NCI-H1092 (cell line): ENCODE measurements around the gene TNS4.

Experiments used
- DNase-seq: peaks from one replicate; lab custom pipeline; 2025; lab: John Stamatoyannopoulos, UW

Gene TNS4

DNA sequence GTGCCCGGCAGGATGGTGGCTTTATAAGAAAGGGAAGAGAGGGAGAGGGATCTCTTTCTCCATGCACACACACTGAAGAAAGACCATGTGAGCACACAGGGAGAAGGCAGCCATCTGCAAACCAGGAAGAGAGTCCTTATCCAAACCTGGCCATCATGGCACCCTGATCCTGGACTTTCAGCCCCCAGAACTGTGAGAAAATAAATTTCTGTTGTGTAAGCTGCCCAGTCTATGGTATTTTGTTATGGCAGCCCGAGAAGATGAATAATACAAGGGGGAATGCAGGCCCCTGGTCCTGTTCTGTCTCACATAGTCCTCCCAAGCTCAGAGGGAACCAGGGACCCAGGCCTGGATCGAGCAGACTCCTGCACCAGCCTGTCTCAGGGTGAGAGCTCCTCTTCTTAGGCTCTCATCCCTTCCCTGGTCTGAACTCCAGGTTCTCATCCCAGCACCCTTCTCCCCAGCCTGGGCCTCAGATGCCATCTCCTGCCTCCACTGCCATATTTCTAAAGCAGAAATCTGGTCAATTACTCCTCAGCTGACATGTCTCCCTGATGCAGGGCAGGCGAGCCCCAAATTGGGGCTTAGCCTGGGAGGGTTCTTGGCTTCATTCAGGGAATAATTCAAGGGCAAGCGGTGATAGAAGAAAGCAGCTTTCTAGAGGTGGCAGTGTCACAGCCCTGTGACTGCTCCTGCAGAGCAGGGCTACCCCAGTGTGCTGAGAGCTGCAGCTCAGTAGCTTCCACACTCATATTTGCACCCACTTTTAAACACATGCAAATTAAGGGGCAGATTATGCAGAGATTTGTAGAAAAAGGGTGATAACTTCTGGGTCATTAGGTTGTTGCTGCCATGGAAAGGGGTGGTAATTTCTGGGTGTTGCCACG is 29.3 kb downstream of the TNS4 start:
- no peak for DNase-seq

DNA sequence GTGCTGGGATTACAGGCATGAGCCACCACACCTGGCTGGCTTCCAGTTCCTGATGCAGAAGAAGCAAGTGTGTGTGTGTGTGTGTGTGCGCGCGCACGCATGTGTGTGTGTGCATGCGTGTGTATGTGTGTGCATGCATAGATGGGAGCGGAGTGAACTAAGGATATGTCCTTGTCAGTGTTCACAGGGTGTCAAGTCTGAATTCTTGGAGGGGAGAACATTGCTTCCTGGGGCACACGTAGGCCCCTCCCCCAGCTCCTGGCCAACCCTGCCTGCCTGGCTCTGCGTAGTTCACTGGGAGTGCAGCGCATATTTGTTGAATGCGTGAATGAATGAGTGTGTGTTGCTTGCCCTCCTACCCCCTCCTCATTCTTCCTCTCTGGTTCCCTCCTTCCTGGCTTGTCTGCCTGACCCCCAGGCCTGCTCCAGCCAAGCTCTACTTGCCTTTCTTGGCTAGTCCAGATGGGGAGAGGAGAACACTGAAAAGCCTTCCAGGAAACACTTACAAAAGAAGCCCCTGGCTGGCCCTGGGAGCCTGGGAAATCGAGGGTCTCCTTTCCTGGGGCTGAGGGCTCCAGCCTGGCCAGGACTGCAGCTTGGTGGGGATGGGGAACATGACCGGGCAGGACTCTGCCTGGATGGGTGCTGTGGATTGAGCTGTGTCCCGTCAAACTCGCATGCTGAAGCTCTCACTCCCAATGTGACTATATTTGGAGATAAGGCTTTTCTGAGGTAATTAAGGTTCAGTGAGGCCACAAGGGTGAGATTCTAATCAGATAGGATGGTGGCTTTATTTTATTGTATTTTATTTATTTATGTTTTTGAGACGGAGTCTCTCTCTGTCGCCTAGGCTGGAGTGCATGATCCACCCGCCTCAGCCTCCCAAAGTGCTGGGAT is 30.2 kb downstream of the TNS4 start:
- no peak for DNase-seq

DNA sequence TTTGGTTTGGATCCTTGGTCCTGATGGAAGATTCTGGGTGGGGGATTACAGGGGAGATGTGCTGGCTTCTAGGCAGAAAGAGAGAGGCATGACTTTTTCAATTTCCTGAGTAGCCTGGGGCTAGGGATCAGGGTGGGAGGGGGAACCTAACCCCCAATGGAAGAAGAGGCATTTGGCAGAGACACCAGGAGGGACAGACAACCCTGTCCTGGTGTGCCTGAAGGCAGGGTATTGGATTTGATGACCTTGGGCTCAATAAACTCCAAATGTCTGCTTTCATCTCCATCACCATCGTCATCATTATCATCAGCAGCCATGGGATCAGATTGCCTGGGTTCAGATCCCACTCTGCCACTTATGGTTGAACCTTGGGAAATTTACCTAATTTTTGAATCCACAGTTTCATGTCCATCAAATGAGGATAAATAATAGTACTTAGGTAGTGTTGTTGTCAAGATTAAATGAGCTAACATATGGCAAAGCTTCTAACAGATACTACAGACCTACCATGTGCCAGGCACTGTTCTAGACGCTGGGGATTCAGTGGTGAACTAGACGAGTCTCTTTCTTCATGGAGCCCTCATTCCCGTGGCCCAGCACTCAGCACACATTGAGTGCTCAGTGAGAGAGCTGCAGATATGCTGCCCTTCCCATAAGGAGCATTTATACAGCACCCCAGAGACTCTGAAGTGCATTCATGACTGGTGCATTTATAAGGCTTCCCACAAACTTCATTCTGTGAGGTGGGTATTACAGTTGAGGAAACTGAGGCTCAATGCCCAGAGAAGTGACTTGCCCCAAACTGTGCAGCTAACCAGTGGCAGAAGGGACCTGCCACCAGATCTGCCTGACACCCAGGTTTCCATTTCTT is 31.4 kb downstream of the TNS4 start:
- no peak for DNase-seq

DNA sequence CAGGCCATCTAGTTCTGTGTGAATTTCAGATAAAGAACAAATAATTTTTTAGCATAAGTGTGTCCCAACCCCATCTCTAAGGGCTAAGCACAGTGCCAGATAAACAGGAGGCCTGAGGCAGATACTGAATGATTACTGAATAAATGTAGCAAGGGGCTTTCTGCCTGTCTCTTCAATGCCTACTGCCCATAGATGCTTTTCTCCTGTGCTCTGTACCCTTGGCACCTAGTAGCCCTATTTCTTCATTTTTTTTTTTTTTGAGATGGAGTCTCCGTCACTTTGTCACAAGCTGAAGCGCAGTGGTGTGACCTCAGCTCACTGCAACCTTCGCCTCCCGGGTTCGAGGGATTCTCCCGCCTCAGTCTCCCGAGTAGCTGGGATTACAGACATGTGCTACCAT is 32.9 kb downstream of the TNS4 start:
- DNase-seq = no peak

DNA sequence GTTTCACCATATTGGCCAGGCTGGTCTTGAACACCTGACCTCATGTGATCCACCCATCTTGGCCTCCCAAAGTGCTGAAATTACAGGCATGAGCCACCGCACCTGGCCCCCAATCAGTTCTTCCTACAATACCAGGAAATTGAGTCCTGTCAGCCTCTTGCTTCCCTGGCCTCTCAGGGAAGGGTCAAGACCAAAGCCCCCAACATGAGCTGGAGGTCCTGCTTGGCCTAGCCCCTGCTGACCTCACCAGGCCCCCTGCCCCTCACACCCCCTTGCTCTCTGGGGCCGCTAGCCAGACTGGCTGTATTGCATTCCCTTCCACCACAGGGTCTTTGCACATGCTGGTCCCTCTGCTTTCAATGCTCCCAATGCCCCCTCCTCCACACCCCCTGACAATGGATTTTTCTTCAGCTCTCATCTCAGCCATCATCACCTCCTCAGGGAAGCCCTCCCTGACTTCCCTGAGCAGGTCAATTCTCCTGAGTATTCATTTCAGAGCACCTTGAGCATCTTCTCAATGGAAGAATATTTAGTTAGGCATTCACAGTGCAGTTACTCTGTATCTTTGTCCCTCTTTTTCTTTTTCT is 34.0 kb downstream of the TNS4 start:
- no peak for DNase-seq

DNA sequence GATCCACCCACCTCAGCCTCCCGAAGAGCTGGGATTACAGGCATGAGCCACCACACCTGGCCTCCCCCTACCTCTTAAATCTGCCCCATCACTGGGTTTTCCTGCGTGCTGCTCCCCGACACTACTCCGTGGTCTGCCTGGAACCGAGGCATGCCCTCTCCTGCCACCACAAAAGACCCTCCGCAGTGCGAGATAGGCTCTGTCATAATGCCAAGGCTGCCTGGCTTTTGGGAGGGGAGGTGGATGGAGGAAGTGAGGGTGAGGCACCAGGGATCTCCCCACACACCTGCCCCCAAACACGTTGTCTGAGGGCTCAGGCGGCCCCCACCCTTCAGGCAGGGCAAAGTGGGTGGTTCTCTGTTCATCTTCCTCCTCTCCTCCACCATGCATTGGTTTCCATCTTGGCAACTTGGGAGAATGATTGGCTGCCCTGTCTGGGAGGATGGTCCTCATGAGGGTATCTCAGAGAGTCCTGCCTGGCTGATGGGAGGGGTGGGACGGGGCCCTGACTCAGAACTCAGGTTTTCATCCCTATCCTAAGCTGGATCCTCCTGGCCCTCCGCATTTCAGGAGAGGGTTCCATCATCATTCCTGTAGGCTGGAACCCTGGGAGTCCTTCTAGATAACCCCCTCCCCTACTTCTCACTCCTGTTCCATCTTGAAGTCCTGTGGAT is 35.0 kb downstream of the TNS4 start:
- DNase-seq = no peak

DNA sequence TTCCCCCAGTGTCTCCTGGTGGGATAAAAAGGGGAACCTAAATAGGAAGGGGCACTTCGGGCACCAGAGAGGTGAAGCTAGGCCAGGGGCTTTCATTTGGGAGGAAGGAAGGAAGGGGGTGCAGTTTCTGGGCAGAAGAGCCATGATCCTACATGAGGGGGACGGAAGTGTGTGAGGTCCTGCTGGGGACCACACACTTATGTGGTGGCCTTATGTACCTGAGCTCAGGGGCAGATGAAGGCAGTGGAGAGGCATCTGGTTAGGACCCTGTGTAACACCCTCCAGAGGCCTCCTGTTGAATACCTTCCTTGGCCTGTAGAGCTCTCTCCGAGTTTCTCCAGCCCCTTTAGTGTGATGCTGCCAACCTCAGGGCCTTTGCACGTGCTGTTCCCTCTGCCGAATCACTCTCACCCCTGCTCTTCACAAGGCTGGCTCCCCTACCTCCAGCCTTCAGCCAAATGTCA is 37.0 kb downstream of the TNS4 start:
- DNase-seq = no peak

DNA sequence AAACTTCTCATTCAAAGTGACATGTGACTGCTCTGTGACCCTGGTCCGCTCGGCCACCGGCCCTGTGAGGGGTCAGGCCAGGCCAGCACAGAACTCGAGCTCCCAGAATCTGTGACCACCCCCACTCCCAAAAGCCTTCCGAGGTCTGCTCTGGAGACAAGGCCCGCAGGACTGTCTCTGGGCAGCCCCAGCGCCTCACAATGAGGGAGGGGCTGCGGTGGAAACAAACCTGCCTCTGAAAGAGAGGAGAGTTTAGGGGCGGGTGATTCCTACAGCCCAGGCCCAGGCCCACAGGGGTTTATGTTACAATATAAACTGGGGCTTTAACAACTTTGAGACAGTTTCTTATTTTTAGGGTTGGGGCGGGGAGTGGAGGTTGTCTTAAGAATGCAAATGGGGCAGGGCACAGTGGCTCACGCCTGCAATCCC is 38.3 kb downstream of the TNS4 start:
- no peak for DNase-seq

DNA sequence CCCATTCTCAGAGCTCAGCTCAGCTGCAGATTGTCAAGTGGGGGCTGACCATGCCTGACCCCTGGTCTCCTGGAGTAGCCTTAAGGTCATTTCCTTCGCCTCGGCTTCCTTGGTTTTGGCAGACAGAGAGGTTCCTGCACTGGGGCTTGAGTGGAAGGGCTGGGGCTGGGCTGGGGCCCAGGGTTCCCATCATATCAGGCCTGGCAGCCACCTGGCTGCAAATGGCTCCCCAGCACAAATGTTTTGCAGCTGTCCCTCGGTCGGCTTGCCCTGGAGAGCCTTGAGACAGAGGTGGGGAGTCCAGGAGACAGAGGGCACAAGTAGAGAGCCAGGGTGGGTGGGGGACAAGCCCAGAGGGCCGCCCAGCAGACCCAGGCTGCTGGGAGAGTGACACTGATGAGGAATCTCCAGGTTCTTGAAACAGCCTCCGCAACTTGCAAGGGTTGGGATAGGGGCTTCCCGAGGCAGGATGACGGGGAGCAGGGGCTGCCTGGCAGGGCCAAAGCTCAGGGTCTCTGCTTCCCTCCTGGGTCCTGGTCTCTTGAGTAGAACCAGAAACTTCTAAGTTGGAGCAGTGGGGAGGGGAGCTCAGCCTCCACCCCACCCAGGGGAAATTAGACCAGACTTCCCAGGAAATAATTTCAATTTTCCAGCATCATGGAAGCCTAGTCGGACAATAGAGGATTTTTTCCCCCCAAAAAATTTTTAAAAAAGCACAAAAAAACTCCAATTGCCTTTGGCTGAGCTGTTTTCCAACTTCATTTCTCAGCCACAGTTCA is 38.9 kb downstream of the TNS4 start:
- DNase-seq = no peak

DNA sequence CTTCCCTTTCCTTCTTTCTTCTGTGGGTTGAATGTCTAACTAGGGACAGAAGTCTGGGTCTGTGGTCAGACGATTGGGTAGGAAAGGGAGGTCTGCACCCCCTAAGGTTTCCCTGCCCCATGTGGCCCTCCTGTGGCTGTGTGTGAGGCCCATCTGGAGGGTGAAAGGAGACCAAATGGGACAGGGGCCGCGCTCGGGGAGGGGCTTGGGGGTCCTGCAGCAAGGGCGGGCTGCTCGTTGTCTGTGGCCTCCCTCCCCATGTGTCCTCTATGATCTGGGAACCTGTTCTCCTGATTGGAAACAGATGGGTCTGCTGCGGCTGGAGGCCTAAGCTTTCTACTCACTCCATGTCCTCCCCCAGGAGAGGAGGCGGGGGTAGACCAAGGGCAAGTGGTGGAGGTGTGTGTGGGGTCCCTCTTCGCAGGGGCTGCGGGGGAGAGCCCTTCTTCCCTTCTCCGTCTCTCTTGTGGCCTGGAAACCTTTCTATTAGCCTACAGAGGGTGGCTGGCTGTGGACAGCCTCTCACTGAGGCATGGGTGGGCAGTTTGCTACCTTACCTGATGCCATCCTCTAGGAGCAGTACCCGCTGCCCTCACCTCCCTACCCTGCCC is 39.6 kb downstream of the TNS4 start:
- no peak for DNase-seq

DNA sequence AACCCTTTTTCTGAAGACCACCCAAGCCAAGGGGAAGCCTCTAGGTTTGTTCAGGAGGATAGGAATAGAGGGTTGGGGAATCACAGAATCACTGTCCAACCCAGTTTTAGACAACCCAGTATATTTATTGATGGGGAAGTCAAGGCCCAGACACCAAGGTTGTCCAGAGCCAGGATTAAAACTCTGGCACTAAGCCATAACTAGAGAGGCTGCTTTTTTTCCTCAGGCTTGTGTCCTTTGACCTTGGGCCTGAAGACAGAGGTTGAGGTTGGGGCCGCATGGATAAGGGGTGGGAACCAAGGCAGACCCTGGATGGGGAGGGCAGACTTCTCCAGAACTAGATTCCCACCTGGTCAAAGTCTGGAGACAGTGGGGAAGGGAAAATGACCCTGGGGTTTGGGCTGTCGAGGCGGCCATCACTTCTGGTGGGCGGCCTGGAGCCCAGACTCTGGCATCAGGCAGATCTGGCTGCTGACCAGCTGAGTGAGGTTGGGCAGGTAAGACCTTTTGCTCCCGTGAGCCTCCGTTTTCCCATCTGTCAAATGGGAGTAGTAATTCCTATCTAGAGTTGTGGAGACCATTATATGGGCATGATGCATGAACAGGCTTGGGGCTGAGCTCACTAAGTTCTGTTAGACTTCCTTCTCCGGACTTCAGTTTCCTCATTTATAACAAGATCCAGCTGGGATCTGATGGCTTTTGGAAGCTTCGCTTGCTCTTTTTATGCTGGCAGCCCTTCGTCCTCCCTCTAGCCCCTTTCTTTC is 40.3 kb downstream of the TNS4 start:
- no peak for DNase-seq

DNA sequence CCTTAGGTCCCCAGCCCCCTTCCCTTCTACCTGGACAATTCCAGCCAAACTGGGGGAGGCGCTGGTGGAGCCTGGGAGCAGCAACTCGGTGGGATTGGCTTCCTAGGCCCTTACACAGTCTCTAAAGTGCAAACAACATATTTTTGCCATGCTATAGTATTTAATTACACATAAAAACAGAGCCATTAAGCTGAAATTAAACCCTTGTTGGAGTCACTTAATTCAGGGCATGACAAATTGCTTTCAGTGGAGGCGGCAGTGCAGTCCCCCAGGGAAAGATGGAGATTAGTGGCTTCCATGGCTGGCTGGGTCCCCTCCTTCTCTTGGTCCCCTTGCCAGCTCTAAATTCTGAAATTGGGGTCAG is 40.8 kb downstream of the TNS4 start:
- no peak for DNase-seq

DNA sequence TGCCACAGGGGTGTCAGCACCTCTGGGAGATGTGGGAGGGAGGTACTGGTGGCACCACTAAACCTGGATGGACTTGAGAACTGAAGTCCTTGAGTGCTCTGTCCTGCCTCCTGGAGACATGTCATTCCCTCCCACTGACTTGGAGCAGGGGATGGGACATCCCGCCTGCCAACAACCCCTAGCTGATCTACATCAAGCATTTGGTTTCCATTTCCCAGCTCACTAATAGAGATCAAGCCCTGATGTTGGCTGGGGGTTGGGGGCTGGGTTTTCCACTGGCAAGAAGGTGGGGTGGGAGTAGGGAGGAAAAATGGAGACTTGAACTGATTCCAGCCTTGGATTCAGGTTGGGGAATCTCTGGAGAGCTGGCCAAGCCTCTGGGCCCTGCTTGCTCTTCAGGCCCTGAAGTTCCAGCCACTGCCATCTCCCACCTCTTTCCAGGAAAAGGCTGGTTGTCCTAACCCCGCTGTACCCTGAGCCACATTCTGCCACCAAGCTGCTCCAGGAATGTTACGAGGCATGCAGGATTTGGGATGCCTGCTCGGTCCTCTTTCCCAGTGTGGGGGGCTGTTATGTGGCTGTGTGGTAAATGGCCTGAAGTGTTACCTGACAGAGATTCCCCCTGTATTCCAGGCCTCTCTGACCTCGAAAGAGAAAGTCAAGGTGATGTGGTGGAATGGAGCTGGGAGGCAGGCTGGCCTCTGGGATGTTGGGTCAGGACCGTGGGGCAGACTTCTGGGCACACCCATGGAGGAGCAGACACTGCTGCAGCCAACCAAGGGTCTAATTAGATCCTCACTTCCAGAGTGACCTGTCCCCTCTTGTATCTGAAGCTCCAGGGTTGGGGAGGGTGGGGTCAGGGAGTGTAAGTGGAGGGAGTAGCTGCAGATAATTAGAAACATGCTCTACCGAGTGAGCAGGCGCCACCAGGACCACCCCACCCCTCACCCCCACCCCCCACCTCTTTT is 41.5 kb downstream of the TNS4 start:
- no peak for DNase-seq

DNA sequence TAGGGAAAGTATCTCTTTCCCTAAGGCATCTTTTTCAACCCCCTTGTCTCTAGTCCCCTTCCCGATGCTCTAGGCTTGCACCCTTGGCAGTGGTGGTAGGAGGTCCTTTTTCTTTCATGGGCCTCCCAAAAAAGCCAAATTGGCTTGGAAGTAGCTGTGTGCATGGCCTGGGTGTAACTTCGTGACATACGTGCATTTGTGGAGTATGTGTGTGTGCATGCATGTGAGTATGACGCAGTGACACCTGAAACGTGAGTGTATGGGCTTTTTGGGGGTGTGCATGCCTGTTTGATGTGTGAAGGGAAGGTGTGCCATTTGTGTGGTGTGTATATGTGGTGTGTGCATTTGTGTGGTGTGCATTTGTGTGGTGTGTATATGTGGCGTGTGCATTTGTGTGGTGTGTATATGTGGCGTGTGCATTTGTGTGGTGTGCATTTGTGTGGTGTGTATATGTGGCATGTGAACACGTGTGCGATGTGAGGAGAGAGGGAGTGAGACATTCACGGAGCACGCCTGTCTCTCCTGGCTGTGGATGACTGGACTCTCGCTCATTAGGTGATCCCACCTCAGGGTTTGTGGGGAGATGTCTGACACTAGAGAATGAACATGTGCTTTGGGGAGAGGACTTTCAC is 42.5 kb downstream of the TNS4 start:
- no peak for DNase-seq

DNA sequence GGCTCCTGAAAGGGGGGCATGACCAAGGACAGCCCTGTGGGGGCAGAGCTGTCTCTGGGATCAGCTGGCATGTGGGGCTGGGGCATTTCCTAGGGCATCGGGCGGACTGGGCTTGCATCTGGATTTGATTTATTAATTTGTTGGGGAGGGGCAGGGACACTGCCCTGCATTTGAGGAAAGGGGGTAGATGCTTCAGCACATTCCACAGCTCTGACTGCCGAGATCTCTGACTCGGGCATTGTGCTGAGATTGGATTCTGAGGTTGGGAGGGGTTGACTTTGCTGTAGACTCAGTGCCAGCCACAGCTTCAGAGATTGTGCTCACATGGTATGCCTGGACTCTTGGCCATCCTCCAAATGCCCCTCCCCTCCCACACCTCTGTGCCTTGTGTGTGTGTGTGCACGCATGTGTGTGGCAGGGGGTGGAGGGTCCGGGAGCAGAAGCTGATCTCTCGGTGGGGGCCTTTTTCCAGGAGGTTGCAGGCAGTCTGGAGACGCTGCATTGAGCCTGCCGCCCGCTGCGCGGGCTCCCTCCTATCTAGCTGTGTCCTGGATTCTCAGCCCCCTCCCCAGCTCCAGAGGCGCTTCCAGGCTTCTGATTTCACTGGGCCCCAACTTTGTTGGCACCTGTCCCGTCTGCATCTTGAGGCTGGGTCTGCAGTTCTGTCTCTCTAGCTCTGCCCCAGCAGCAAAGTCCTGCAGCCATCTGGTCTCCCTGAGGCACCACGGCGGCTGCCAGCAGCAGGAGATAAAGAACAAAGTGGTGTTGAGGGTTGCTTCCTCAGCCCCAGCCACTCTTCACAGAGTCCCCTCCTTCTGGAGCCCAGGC is 43.2 kb downstream of the TNS4 start:
- DNase-seq = no peak

DNA sequence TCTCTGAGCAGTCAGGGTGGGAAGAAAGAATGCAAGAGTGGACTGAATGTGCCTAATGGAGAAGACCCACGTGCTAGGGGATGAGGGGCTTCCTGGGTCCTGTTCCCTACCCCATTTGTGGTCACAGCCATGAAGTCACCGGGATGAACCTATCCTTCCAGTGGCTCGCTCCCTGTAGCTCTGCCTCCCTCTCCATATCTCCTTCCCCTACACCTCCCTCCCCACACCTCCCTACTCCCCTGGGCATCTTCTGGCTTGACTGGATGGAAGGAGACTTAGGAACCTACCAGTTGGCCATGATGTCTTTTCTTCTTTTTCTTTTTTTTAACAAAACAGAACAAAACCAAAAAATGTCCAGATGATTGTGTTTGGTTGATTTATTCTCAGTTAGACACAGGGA is 44.1 kb downstream of the TNS4 start:
- no peak for DNase-seq
